Muscle of back (tissue), 13 donors: ENCODE results near the gene SERPINA12. TPM values are rescaled to one million over a fixed set of nuclear protein-coding genes. Genes with fewer than 3 reads are reported as not detected.

Experiments used
- DNase-seq, 3 donors: peaks; one replicate each; pipeline versions ENCODE4 v3.0.0 to v3.0.0-alpha.2; 2013
- long read RNA-seq, 9 donors: transcript quantifications; one replicate each; lab custom pipeline, GENCODE V29; 2026
- polyA plus RNA-seq, 10 donors: library from polyadenylated mRNA; unstranded; fragments of 120-200 nt; gene quantifications; one replicate each; pipeline ENCODE4 v1.2.1, GENCODE V29; 2013; ENCODE audit not compliant: insufficient read length in 10 of 10

The SERPINA12 gene
- not detected for polyA plus RNA-seq
- long read RNA-seq, donor 1, result 0 reads
- long read RNA-seq, donor 2, result 0 reads
- long read RNA-seq, donor 3, result 0 reads
- long read RNA-seq, donor 4, result 0 reads
- long read RNA-seq, donor 5, result 0 reads
- long read RNA-seq, donor 6, result 0 reads
- long read RNA-seq, donor 7, result 0 reads
- long read RNA-seq, donor 8, result 0 reads
- long read RNA-seq, donor 9, result 0 reads

GRCh38 chr14:94509356-94509755 lies at the start of gene SERPINA12:
Gene SERPINA12 (minus strand): TSS chr14:94509469. CDS start chr14:94498397, 11,072 bp downstream.
- DNase-seq, result no peak

DNA sequence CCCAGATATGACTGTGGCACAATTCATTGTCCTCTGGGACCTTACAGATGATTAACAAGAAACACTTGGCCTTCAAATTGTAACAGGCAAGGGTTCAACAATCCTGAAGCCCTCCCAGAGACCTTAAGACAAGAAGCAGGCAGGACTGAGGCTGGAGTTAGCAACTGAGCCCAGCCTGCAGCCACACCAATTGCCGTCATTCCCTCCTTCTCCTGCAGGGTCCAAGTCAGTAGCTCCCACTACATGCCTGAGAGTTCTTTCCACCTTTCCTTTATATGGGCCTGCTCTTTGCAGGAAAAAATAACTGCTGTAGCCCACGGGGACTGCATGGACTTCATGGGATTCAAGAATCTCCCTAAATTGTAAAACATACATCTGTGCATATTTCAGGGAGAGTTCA lies 49.6 kb upstream of the SERPINA12 start:
- DNase-seq, result no peak

GRCh38 chr14:94557327-94557726 lies 48.1 kb upstream of the SERPINA12 start:
- no peak for DNase-seq

- DNase-seq, result no peak
These were observed 46.7 kb upstream of the SERPINA12 start for GRCh38 chr14:94555991-94556390.

GRCh38 chr14:94550041-94550440 lies 40.8 kb upstream of the SERPINA12 start:
- DNase-seq, result no peak

GRCh38 chr14:94548999-94549985 lies 40.0 kb upstream of the SERPINA12 start:
- DNase-seq, result peak in 2 of 3 donors; percentile 44 to 59

DNA sequence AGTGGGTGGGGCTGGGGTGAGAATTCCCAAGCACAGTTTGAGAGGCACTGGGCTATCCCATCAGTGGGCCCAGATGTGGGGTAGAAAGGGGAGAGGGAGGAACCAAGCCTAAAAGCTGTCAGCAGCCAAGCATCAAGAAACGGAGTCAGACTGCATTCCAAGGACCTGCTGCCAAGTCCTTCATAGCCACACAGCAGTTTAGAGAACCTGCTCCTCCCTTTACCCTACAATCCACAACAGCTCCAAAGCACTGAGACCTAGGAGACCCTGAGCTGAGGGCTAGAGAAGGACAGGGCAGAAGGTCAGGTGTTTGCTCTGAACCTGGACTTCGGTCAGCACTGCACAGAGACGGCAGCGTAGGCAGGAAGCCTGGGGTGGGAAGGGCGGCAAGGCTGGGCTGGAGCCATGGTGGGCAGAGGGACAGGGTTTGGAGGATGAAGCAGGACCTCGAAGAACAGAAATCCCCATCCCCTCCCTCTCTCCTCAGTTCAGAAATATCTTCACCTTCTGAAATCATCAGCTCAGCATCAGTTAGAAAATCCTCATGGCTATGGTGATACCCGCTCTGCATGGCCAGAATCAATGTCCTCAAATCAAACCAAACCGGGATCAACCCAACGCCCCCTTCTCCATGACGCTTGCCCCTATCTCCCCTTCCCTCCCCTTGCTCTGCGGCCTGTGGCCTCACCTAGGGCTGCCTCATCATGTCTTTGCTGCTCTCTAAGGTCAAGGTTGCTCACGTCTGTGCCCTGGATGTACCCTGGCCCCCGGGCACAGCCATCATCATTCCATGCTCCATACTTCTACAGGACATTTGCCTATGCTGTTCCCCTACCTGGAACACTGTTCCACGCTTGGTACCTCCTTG lies 39.1 kb upstream of the SERPINA12 start:
- DNase-seq, result no peak

DNA sequence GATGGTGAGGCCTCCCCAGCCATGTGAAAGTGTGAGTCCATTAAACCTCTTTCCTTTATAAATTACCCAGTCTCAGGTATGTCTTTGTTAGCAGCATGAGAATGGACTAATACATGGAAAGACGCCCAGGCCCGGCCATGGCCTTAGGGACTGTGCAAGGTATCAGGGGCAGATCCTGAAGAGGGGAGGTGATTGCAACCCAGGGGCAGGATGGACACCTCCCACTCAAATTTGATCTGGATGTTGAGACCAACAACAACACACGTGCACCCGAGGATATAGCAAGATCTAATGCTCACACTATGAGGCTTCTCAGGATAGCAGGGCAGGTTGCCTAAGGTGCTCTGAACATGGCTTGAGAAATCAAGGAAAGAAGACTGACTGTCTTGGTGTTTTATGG lies 38.5 kb upstream of the SERPINA12 start:
- DNase-seq, result no peak

DNA sequence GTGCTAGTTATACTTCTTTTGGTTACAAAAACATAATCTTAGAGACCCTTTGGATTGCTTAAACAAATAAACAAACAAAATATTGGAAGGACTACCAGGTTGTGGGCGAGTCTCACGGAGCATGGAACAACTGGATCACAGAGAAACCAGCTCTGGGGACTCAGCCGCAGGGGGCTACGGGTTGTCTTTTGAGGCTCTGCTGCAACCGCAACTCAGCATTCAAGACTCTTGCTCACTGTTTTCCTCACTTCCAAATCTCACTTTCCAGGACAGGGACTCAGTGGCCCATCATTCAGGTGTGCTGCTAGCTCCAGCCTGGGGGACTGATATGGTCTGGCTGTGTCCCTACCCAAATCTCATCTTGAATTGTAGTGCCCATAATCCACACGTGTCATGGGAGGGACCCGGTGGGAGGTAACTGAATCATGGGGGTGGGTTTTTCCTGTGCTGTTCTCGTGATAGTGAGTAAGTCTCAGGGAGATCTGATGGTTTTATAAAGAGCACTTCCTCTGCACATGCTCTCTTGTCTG lies 37.9 kb upstream of the SERPINA12 start:
- no peak for DNase-seq

- no peak for DNase-seq
These were observed 36.0 kb upstream of the SERPINA12 start for GRCh38 chr14:94545131-94545841.

- DNase-seq, result no peak
These were observed 35.5 kb upstream of the SERPINA12 start for GRCh38 chr14:94544726-94545125.

GRCh38 chr14:94543449-94544124 lies 34.3 kb upstream of the SERPINA12 start:
- no peak for DNase-seq

- no peak for DNase-seq
These were observed 33.7 kb upstream of the SERPINA12 start for GRCh38 chr14:94542811-94543440.

- peak in 1 of 3 donors; percentile 13 for DNase-seq
These were observed 33.0 kb upstream of the SERPINA12 start for GRCh38 chr14:94542111-94542810.

- no peak for DNase-seq
These were observed 32.1 kb upstream of the SERPINA12 start for GRCh38 chr14:94541234-94541975.

- peak in 1 of 3 donors; percentile 8 for DNase-seq
These were observed 30.9 kb upstream of the SERPINA12 start for GRCh38 chr14:94540031-94540794.

DNA sequence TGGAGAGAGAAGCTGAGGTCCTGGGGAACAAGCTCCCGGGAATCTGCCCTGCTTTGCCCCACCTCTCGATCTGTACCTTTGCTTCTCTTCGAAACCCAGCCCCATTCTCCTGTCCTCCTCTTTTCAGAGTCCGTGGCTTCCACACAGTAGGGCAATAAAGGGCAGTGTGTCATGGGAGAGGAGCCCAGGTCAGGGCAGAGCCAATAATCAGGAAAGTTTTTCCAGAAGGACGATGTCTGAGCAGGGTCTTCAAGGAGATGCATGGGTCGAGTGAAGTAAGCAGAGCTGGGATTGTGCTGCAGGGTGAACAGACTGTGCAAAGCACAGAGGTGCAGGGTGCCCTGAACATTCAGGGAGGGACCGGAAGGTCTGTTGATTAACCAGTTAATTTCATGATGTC lies 29.9 kb upstream of the SERPINA12 start:
- DNase-seq, result no peak
